ENCODE results near the gene NRN1L. TPM values are rescaled to one million over a fixed set of nuclear protein-coding genes. Genes with fewer than 3 reads are reported as not detected.

Gene NRN1L
- total RNA-seq, 1 experiment from 2014 or later = 1.4 TPM

DNA sequence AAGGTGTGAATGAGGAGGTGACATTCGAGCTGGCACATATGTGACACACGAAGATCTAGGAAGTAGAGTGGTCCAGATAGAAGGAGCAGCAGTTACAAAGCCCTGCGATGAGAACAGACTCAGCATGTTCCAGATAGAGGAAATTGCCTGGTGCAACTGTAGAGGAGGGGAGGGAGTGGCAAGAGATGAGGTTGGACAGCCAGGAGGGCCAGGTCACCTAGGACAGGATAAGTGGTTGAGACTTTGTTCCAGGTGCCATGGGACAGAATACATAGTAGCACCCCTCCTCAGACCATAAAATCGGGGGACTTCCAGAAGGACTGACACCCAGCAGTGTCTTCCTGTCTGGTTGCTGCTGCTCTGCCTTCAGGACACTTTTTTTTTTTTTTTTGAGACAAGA is 26.2 kb upstream of the NRN1L start:
- Histone ChIP-seq H3K79me2 (ENCODE audit: insufficient read depth, low read length) (peaks cover 98% of the 10 kb centered on the region), H3K9me3 (ENCODE audit: control insufficient read depth in 1 of 2, insufficient read depth in 1 of 2, low read depth in 1 of 2, low read length in 2 of 2) (no peaks in the 10 kb centered on the region), H3K9ac (ENCODE audit: low read length) (0 out of 2 replicates have a peak overlapping the region, but pooled peaks have one; percentile 9), H3K4me3 (replicated peaks in 1 of 2; ENCODE audit: low read depth in 1 of 2, low read length in 2 of 2) (no peak overlapping the region), H2AFZ (ENCODE audit: low read depth, low read length, poor library complexity, severe bottlenecking) (no peak overlapping the region), H3K36me3 (ENCODE audit: control insufficient read depth in 1 of 2, insufficient read depth in 2 of 2, low read length in 2 of 2) (peaks cover 0 to 17% of the 10 kb centered on the region in 2 experiments; a peak in 1 of 4 replicates), H3K9me2 (ENCODE audit: insufficient read depth) (no peaks in the 10 kb centered on the region), H4K20me1 (ENCODE audit: insufficient read depth) (peaks cover 9% of the 10 kb centered on the region; the same call in 1 of the 2 replicates), H3K4me1 (ENCODE audit: control insufficient read depth in 1 of 2, insufficient read depth in 2 of 2, low read length in 2 of 2) (peaks cover 17 to 62% of the 10 kb centered on the region in 2 experiments; a peak in 3 of 4 replicates), H3K27me3 (ENCODE audit: insufficient read depth, low read length) (no peaks in the 10 kb centered on the region), H3K27ac (ENCODE audit: low read depth, low read length) (no peak overlapping the region), H3K4me2 (ENCODE audit: low read length) (no peak overlapping the region)
- RAD21 ChIA-PET (ENCODE audit: low non-redundant PET in 1 of 2, low total read pairs in 2 of 2, uncharacterized antibody in 2 of 2, unreplicated experiment in 2 of 2) = no interaction called here
- CTCF ChIA-PET = no interaction called here
- POLR2A ChIA-PET = no interaction called here
- DNase-seq (ENCODE audit: low read depth, low spot score) (no peak), ATAC-seq (no peak)
- intact Hi-C loops (cut with micrococcal nuclease) = no loop called here
- no TSS peak for BruUV-seq (replicated peaks)
- TF ChIP-seq ZFX (IDR thresholded peaks at IDR 0.05) (no peak), POLR2AphosphoS5 (IDR thresholded peaks at IDR 0.05; ENCODE audit: low read depth, low read length) (no peak), ZNF274 (IDR thresholded peaks at IDR 0.05; ENCODE audit: low read depth, low read length) (no peak), CEBPB (IDR thresholded peaks at IDR 0.05; ENCODE audit: low read depth) (no peak), ELF1 (IDR thresholded peaks at IDR 0.05; ENCODE audit: borderline replicate concordance, low read depth) (no peak), EZH2phosphoT487 (IDR thresholded peaks at IDR 0.05; ENCODE audit: borderline replicate concordance) (no peak), YY1 (IDR thresholded peaks at IDR 0.05; ENCODE audit: extremely low read depth, insufficient replicate concordance, low read depth, low read length) (no peak), SRF (IDR thresholded peaks at IDR 0.05; ENCODE audit: low read depth) (no peak), POLR2A (IDR thresholded peaks at IDR 0.05; ENCODE audit: borderline replicate concordance, extremely low read depth, insufficient read depth, insufficient read length) (no peak)
- TF ChIP-seq, protein P1, sequence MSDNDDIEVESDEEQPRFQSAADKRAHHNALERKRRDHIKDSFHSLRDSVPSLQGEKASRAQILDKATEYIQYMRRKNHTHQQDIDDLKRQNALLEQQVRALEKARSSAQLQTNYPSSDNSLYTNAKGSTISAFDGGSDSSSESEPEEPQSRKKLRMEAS (IDR thresholded peaks at IDR 0.05) = no peak

All from HCT116 (cell line).